NT2/D1 (cell line): ENCODE measurements around the gene EXOC6.
"Not testable (repeated sequence)": the region's sequence is repeated elsewhere in the genome, so short reads cannot be mapped to it uniquely, and the experiment has no call there.

Source experiments
- DNase-seq: peaks from one replicate; pipeline ENCODE4 v3.0.0-alpha.2; 2011; ENCODE audit warnings: low read depth, low spot score
- H3K27me3 ChIP-seq: 2 replicates; pipeline ENCODE4 v1.6.0; 2011; ENCODE audit warnings: mild to moderate bottlenecking; ENCODE audit not compliant: insufficient read length, insufficient read depth
- H3K36me3 ChIP-seq: 2 replicates; pipeline ENCODE4 v1.6.1; 2011; ENCODE audit warnings: mild to moderate bottlenecking, low read length, mixed read lengths; ENCODE audit not compliant: insufficient read depth, insufficient read length
- H3K4me1 ChIP-seq: 2 replicates; pipeline ENCODE4 v1.5.1; 2011; ENCODE audit not compliant: insufficient read depth, insufficient read length
- H3K4me3 ChIP-seq: 2 replicates; pipeline ENCODE4 v1.5.1; 2011; ENCODE audit warnings: low read depth; ENCODE audit not compliant: insufficient read length
- H3K9ac ChIP-seq: 2 replicates; pipeline ENCODE4 v1.6.0; 2011; ENCODE audit warnings: low read depth; ENCODE audit not compliant: insufficient read length
- H3K9me3 ChIP-seq: 2 replicates; pipeline ENCODE4 v1.5.1; 2011; ENCODE audit warnings: mild to moderate bottlenecking, low read length; ENCODE audit not compliant: insufficient read depth
- SUZ12 ChIP-seq: IDR thresholded peaks from 2 replicates; pipeline ENCODE4 v1.6.1; 2011; ENCODE audit not compliant: insufficient read length, insufficient read depth; ENCODE audit errors: extremely low read depth
- YY1 ChIP-seq: IDR thresholded peaks from 2 replicates; pipeline ENCODE4 v1.6.1; 2011; ENCODE audit not compliant: insufficient read length, insufficient read depth
- ZNF274 ChIP-seq: IDR thresholded peaks from 2 replicates; pipeline ENCODE4 v1.6.1; 2011; ENCODE audit warnings: mild to moderate bottlenecking, low read depth, low read length

Gene EXOC6

DNA sequence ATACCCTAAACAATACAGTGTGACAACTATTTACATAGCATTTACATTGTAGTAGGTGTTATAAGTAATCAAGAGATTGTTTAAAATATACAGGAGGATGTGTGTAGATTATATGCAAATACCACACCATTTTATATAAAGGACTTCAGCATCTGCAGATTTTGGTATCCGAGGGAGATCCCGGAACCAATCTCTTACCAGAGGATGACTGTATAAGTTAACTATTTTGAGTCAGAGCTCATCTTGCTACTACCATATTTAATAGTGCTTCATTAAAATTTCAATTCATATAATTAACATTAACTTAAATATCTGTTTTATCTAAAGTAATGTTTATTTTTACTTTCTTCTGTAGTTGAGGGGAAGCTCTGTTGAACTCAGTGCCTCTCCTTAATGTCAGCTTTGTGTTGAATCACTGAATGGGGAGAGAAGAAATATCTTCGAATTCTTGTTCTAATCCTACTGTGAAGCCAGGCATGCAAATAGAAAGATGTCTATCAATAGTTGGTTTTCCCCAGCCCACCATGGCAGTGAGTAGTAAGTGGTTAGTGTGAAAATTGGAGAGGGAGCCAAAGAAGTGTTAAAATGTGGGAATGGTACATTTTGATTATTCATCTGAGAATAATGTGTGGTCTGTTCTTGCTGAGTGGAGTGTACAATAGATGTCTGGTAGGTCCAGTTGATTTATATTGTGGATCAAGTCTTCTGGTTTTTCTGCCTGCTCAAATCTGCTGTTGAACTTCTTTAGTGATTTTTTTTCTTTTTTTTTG is 122.2 kb downstream of the EXOC6 start:
- DNase-seq, result no peak
- Histone ChIP-seq H3K4me1 (no peaks in the 10 kb centered on the region), H3K36me3 (no peaks in the 10 kb centered on the region), H3K4me3 (no peak overlapping the region), H3K9me3 (no peaks in the 10 kb centered on the region), H3K9ac (no peak overlapping the region), H3K27me3 (no peaks in the 10 kb centered on the region)
- TF ChIP-seq SUZ12 (no peak), ZNF274 (no peak), YY1 (no peak)

GRCh38 chr10:92972066-92972870 is 123.9 kb downstream of the EXOC6 start:
- no peak overlapping the region for H3K4me3 ChIP-seq

DNA sequence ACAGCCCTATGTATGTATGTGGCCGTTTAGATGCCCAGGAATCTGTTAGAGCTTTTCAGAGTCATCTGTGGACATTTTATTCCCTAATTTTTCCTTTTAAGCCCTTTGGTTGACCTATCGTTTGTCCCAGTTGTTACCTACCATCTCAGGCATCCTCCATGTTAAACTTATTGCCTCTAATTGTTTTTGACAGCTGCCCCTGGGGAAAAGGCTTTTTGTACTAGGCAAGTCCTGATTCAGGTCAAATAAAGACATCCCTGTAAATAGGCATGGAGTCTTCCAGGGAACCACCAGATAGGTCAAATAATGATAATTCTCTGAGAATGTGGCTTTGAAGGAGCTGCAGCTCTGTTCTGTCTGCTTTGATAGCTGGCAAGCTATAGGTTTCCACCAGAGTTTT is 124.6 kb downstream of the EXOC6 start:
- no peaks in the 10 kb centered on the region for H3K9me3 ChIP-seq

More at GRCh38 chr10:92972066-92972870, 123.9 kb downstream of the EXOC6 start:
- Histone ChIP-seq H3K27me3 (no peaks in the 10 kb centered on the region), H3K9me3 (no peaks in the 10 kb centered on the region), H3K36me3 (no peaks in the 10 kb centered on the region), H3K9ac (no peak overlapping the region), H3K4me1 (no peaks in the 10 kb centered on the region)
- DNase-seq, result no peak
- no peak for TF ChIP-seq YY1
- TF ChIP-seq ZNF274, result no peak
- no peak for TF ChIP-seq SUZ12

GRCh38 chr10:92976278-92976677 is 128.0 kb downstream of the EXOC6 start:
- not testable (repeated sequence) for H3K9me3 ChIP-seq, H3K36me3 ChIP-seq, H3K4me1 ChIP-seq, H3K4me3 ChIP-seq, H3K27me3 ChIP-seq, H3K9ac ChIP-seq, DNase-seq

More for the DNA sequence above, 124.6 kb downstream of the EXOC6 start:
- no peak for DNase-seq
- TF ChIP-seq YY1 (no peak), SUZ12 (no peak)
- H3K4me1 ChIP-seq, result no peaks in the 10 kb centered on the region
- no peaks in the 10 kb centered on the region for H3K36me3 ChIP-seq
- no peaks in the 10 kb centered on the region for H3K27me3 ChIP-seq
- H3K4me3 ChIP-seq, result no peak overlapping the region
- H3K9ac ChIP-seq, result no peak overlapping the region

DNA sequence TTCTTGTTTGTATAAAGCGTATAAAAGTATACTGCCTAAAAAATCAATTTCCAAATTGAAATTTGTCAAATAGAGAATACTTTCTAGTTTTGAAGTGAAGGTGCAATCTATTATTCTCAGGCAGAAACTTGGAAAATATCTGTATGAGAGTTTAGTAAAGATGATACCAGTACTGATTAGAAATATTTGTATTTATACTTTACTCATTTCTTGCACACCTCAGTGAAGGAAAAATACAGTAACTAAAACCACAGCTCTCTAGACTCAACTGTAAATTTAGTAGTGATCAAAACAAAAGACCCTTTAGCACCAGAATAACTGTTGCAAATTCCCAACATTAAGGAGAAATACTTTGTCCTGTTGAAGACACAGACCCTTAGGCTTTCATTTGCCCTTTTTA is 140.9 kb downstream of the EXOC6 start:
- Histone ChIP-seq H3K36me3 (no peaks in the 10 kb centered on the region), H3K27me3 (no peaks in the 10 kb centered on the region), H3K4me3 (no peak overlapping the region), H3K9ac (no peak overlapping the region), H3K9me3 (no peaks in the 10 kb centered on the region), H3K4me1 (no peaks in the 10 kb centered on the region)
- no peak for DNase-seq
- TF ChIP-seq YY1, result no peak
- TF ChIP-seq ZNF274, result no peak
- TF ChIP-seq SUZ12, result no peak

DNA sequence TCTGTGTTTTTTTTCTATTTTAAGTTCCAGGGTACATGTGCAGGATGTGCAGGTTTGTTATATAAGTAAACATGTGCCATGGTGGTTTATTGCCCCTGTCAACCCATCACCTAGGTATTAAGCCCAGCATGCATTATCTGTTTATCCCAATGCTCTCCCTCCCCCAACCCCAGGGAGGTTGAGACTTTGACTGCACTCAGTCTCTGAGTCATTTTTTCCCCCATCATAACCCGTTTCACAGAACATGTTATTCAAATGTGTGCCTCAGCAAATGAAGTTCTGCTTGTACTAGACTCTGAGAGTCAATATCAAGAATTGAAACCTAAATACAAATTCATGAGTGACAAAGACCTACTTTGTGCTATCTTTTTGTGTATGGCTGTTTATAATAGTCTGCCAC is 142.3 kb downstream of the EXOC6 start:
- Histone ChIP-seq H3K4me1 (no peaks in the 10 kb centered on the region), H3K4me3 (no peak overlapping the region), H3K36me3 (no peaks in the 10 kb centered on the region), H3K9ac (no peak overlapping the region), H3K27me3 (no peaks in the 10 kb centered on the region), H3K9me3 (no peaks in the 10 kb centered on the region)
- no peak for DNase-seq
- TF ChIP-seq SUZ12 (no peak), YY1 (no peak), ZNF274 (no peak)

DNA sequence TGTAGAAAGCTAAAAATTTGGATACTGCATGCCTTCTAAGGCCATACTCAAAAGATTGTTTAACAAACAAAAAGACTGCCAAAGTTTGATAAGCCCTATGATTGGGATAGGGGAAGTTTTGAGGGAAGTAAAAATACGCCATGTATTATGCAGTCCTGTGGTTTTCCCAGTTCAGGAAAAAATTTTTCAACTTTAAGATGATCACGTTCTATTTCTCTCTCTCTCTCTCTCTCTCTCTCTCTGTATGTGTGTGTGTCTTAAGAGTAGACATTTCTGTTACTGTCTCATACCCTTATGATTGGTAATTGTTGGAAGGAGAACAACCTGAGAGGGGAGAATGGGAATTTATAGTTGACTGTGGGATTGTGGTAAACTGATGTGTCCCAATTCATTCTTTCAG is 143.2 kb downstream of the EXOC6 start:
- Histone ChIP-seq H3K36me3 (no peaks in the 10 kb centered on the region), H3K9ac (no peak overlapping the region), H3K27me3 (no peaks in the 10 kb centered on the region), H3K4me1 (no peaks in the 10 kb centered on the region), H3K9me3 (no peaks in the 10 kb centered on the region), H3K4me3 (no peak overlapping the region)
- no peak for DNase-seq
- TF ChIP-seq YY1, result no peak
- no peak for TF ChIP-seq SUZ12
- TF ChIP-seq ZNF274, result no peak
